ENCODE measurements around the gene C17orf50. TPM values are rescaled to one million over a fixed set of nuclear protein-coding genes. Genes with fewer than 3 reads are reported as not detected.
A peak's percentile ranks its signal among the peaks of the same experiment; 100 is the strongest.

The C17orf50 gene
- total and polyA plus RNA-seq, 2 of the 13 experiments (the other 11 are each of a cell fraction or from before 2014, with no cell fraction given): not detected

- no peaks in the 10 kb centered on the region for H3K79me2 ChIP-seq (ENCODE audit: insufficient read depth, low read length)
- H3K4me1 ChIP-seq (ENCODE audit: insufficient read depth, low read length): peaks cover 16% of the 10 kb centered on the region
- peaks cover 8 to 40% of the 10 kb centered on the region in 2 experiments; a peak in 4 of 5 replicates for H3K36me3 ChIP-seq (replicated peaks in 1 of 2; ENCODE audit: control insufficient read depth in 1 of 2, insufficient read depth in 2 of 2, low read length in 2 of 2)
- ChIA-PET CTCF (ENCODE audit: low intra/inter-chr PET ratio, low total read pairs) (no interaction called here), POLR2A (interaction anchor here (0.6 to 1.9 kb wide), 2 partner anchors 13 to 18 kb away, joined by 5 to 7 read pairs; partner anchors contain the start of gene RASL10B)
- ATAC-seq: peak; percentile 95
- no peaks in the 10 kb centered on the region for H3K9me3 ChIP-seq (ENCODE audit: low read length)
- no peaks in the 10 kb centered on the region for H4K20me1 ChIP-seq (ENCODE audit: insufficient read depth, low read length)
- H3K4me3 ChIP-seq (replicated peaks in 1 of 3; ENCODE audit: insufficient read depth in 1 of 3, low read depth in 2 of 3, low read length in 3 of 3): no peak overlapping the region
- BruUV-seq (replicated peaks): no TSS peak
- H3K27me3 ChIP-seq (ENCODE audit: control insufficient read depth in 1 of 2, insufficient read depth in 2 of 2, low read length in 2 of 2): no peaks in the 10 kb centered on the region
- FAIRE-seq: no peak
- H2AFZ ChIP-seq (ENCODE audit: low read length): no peak overlapping the region
- H3K27ac ChIP-seq (ENCODE audit: extremely low read length, insufficient read depth, low read length): peak overlapping the region; percentile 61
- peak; percentile 87 for DNase-seq (ENCODE audit: low spot score)
- intact Hi-C loops (cut with micrococcal nuclease; ENCODE audit: unreplicated experiment) (no loop called here), in situ Hi-C loops (cut with HindIII; ENCODE audit: extremely low pct_ligation_motif_present, low pct_unique_long_range_greater_than_20kb) (loop anchor here (25.0 kb wide), 1 partner anchor 99 kb away; the partner anchor contains the start of gene TAF15)
- H3K4me2 ChIP-seq (ENCODE audit: low read depth, low read length): 0 out of 2 replicates have a peak overlapping the region, but pooled peaks have one; percentile 18
- no peak overlapping the region for H3K9ac ChIP-seq (ENCODE audit: insufficient read depth, low read depth, low read length)
- WGBS (ENCODE audit: low lambda C conversion rate): 34% methylated on average over 7 of the region's 7 CpGs
- TF ChIP-seq SCMH1 (CRISPR knock-in tag; IDR thresholded peaks at IDR 0.05; ENCODE audit: borderline replicate concordance) (no peak), MED1 (CRISPR knock-in tag; IDR thresholded peaks at IDR 0.05) (peak; percentile 36; the same call in 1 of the 2 replicates), ETV5 (CRISPR knock-in tag; IDR thresholded peaks at IDR 0.05; ENCODE audit: borderline replicate concordance) (peak; percentile 75; the same call in 1 of the 2 replicates), ZNF790 (CRISPR knock-in tag; IDR thresholded peaks at IDR 0.05; ENCODE audit: borderline replicate concordance) (no peak), HMG20A (CRISPR knock-in tag; IDR thresholded peaks at IDR 0.05; ENCODE audit: borderline replicate concordance) (peak; percentile 50; the same call in 1 of the 2 replicates), MED13 (CRISPR knock-in tag; IDR thresholded peaks at IDR 0.05) (no peak), RBM22 (optimal IDR thresholded peaks at IDR 0.05; ENCODE audit: low read length) (no peak), CSRNP1 (CRISPR knock-in tag; IDR thresholded peaks at IDR 0.05) (no peak), IKZF4 (CRISPR knock-in tag; IDR thresholded peaks at IDR 0.05; ENCODE audit: borderline replicate concordance, low read depth, not compliant biosample characterization) (no peak), PAXIP1 (CRISPR knock-in tag; conservative IDR thresholded peaks at IDR 0.05) (peak; percentile 79), ZNF674 (CRISPR knock-in tag; IDR thresholded peaks at IDR 0.05; ENCODE audit: low read depth) (no peak), ZNF644 (CRISPR knock-in tag; IDR thresholded peaks at IDR 0.05; ENCODE audit: low read depth) (no peak), ZNF564 (CRISPR knock-in tag; IDR thresholded peaks at IDR 0.05) (no peak), ZNF232 (CRISPR knock-in tag; IDR thresholded peaks at IDR 0.05; ENCODE audit: borderline replicate concordance) (peak; percentile 52; the same call in 1 of the 2 replicates), ARID5B (CRISPR knock-in tag; IDR thresholded peaks at IDR 0.05) (peak; percentile 80)
Measured at GRCh38 chr17:35713069-35713728, 47.5 kb upstream of the C17orf50 start.
